Activated T-cell treated with anti-CD3 and anti-CD28 coated beads, Interleukin-2, amount 50 U/mL, for 48 hours (primary cell): Measurements from ENCODE around the gene SMIM1.
A peak's percentile ranks its signal among the peaks of the same experiment; 100 is the strongest.
"Not testable (repeated sequence)": the region's sequence is repeated elsewhere in the genome, so short reads cannot be mapped to it uniquely, and the experiment has no call there.

Source experiments
- DNase-seq, 2 experiments: peaks; one replicate each; pipeline ENCODE4 v3.0.0-alpha.2; 2020

SMIM1 gene

DNA sequence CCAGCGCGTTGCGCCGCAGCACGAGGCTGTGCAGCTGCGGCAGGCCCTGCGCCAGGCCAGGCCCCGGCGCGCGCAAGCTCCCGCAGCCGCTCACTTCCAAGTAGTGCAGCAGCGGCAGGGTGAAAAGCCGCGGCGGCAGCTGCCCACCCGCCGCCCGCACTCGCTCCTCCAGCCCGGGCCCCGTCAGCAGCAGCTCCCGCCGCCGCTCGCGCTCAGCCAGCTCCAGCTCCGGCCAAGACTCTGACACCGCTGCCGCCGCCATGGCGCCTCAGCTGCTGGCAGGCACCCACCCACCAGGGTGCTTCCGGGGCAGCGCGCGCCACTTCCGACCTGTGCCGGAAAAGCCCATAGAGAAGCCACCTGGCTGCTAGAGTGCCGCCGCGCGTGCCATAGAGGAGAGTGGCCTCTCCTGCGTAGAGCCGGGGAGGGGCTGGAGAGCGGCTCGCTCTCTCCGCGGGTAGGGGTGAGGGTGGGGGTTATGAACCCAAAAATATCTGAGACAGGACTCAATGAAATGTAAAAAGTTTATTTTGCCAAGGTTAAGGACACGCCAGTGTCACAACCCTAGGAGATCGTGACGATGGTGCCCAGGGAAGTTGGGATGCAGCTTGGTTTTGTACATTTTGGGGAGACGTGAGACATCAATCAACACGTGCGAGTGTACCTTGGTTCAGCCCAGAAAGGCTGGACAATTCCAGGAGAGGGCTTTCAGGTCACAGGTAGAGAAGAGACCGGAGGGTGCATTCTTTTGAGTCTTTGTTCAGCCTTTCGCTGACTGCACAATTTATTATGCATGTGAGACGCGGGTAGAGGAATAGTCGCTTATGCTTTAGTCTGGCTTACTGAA, 23.9 kb downstream of the SMIM1 start, which contains the start of gene LRRC47:
TSS of gene LRRC47 (minus strand) at position 284 of the 847 bp plus-strand sequence. CDS start at position 262, 22 bp downstream.
- DNase-seq = peak; percentile 95

DNA sequence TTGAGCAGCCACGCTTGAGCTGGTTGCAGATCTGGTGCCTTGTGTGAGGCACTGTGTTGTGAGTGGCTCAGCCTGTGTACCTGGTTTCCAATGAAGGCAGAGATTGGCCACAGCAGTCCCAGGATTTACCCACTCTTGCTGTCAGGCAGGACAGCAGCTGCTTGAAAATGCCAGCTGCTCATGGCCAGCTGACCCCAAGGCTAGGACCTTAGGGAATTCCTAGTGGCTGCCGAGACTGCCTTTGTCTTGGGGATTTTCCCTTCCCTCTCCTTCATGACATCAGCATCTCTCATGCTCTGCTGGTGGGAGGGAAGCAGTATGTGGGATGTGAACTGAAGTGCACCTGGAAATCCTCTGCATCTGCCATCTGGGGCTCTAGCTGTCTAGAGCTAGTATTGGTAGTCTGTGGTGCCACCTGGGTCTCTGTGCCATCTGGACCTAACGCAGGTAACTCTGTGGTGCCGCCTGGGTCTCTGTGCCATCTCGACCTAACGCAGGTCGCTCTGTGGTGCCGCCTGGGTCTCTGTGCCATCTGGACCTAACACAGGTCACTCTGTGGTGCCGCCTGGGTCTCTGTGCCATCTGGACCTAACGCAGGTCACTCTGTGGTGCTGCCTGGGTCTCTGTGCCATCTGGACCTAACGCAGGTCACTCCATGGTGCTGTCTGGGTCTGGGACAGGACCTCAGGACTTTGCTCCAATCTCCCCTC, 27.6 kb downstream of the SMIM1 start:
- no peak for DNase-seq

DNA sequence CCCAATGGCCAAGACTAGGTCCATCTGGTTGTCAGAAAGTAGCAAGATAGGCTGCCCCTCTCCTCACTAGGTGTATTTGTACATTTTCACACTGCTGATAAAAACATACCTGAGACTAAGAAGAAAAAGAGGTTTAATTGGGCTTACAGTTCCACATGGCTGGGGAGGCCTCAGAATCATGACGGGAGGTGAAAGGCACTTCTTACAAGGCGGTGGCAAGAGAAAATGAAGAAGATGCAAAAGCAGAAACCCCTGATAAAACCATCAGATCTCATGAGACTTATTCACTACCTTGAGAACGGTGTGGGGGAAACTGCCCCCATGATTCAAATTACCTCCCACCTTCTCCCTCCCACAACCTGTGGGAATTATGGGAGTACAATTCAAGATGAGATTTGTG, 28.2 kb downstream of the SMIM1 start:
- peak in 1 of 2 experiments; percentile 27 for DNase-seq

DNA sequence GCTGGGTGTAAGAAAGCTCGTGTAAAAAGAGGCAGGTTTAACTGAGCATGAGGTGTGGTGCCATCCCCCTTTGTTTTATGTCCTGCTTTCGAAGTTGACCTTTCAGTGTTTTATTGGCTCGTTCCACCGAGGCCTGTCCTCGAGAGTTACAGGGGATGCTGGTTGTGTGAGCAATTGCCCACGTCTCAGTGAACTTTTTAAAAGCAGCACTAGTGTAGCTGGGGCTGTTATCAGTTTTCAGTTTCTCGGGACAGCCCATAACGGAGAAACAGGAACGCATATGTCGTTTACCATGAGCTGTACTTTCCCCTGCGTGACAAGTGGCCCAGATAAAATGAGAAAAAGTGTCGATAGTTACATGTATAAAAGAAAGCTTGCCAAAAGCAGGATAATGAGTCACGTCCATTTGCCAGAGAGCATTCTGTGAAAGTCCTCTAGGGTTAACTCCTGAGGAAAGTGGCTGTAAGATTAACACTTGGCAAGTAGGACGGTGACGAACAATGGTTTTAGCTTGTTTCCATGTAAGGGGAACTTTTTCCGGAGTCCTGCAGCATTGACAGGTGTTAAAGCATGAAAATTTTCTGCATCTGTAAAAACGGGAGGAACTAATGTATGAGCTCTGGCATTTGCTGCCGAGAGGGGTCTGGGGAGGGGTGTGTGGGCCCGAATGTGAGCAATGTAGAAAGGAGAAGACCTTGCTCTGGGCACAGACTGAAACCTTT, 31.5 kb downstream of the SMIM1 start:
- no peak for DNase-seq

DNA sequence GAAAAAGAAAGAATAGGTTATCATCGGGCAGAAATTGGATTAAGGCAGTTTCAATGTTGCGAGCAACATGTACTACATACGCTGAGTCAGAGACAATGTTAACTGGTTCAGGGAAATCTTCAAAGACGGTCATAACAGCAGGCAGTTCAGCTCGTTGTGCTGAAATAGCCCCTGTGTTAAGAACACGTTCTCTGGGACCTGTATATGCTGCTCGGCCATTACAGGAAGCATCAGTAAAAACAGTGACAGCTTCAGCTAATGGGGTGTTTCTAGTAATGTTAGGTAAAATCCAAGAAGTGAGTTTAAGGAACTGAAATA, 32.0 kb downstream of the SMIM1 start:
- not testable (repeated sequence) for DNase-seq

DNA sequence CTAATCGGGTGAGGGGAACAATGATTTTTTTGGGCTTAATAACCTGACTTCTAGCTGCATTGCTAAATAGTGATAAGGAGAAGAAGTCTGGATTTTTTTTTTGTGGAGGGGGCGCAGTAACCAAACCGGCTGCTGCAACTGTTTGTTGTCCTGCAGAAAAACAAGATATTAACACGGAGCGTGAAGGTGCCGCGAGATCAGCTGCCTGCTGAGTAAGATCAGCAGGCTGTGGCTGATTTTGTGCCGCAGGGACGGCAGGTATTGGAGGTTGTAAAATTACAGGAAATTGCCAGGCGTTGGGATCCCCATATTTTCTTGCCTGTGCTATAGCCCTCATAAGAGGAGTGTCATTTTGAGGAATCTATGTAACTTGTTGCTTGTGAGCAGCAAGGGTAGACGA, 32.5 kb downstream of the SMIM1 start:
- no peak for DNase-seq

DNA sequence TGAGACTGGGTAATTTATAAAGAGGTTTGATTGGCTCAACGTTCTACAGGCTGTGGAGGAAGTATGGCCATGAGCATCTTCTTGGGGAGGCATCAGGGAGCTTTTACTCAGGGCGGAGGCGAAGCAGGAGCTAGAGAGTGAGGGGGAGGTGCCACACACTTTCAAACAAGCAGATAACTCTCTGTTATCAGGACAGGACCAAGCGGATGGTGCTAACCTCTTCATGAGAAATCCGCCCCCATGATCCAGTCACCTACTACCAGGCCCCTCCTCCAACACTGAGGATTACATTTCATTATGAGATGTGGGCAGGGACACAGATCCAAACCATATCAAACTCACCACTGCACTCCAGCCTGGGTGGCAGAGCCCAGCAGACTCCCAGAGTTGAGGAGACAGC, 35.2 kb downstream of the SMIM1 start:
- no peak for DNase-seq

DNA sequence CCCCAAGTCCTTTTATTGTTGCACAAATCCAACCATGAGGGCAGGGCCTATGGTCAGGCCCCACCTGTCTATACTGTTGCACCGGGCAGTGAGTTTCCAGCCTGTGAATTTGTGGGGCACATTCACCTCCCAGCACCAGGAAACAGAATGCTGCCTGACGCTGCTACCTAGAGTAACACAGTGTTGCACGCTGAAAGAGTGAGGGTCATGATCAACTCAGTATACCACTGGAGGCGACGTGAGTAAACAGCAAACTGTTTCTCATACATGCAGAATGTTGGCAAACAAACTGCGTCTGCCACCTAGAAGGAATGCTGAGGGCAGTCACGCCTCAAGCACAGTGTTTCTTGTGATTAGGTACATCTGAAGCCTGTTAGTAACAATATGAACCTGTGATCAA, 37.1 kb downstream of the SMIM1 start:
- no peak for DNase-seq

DNA sequence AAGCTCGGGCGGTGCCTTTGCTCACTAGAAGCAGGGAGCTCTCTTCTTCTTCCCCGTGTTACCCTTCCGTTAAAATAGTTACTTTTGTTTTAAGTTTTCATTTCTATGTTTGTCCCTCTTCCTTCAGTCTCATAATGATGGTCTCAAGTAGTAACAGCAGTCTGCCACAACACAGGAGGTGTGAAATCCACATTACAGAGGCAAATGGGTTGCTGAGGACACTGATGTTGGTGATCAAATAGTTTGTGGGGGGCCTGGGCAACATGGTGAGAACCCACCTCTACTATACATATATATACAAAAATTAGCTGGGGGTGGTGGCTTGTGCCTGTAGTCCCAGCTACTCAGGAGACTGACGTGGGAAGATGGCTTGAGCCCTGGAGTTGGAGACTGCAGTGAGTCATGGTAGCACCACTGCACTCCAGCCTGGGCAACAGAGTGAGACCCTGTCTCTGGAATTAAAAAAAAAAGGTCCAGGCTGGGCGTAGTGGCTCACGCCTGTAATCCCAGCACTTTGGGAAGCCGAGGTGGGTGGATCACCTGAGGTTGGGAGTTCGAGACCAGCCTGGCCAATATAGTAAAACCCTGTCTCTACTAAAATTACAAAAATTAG, 37.7 kb downstream of the SMIM1 start:
- DNase-seq = not testable (repeated sequence)

DNA sequence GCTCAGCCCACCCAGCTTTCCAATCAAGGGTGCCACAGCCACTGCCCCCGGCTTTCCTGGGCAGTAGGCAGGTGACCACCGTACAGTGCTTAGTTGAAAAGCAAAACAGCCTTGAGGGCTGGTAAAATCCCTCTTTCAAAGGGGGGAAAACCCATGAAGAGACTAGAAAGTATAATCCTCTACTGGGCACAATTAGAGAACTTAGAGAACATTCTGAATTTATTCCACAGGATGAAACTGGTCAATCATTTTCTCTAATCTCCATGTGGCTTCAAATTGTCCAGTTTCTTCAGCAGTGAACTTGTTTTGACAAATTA, 39.0 kb downstream of the SMIM1 start:
- no peak for DNase-seq

DNA sequence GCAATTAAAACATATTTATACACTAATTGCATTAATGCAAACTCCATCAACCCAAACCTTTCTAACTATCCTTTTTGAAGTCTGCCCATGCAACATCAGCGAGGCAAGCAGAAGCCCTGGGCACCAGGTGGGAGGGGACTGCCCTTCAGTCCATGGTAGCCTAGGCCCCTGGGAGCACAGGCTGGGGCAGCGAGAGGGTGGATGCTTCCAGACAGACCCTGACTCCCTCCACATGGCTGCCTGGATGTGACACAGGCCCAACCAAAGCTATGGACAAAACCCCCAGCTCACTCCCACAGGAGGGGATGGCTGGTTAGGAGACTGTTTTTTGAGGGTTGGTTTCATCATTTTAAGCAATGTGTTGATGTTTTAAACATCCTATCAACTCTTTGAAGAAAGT, 41.5 kb downstream of the SMIM1 start:
- no peak for DNase-seq

DNA sequence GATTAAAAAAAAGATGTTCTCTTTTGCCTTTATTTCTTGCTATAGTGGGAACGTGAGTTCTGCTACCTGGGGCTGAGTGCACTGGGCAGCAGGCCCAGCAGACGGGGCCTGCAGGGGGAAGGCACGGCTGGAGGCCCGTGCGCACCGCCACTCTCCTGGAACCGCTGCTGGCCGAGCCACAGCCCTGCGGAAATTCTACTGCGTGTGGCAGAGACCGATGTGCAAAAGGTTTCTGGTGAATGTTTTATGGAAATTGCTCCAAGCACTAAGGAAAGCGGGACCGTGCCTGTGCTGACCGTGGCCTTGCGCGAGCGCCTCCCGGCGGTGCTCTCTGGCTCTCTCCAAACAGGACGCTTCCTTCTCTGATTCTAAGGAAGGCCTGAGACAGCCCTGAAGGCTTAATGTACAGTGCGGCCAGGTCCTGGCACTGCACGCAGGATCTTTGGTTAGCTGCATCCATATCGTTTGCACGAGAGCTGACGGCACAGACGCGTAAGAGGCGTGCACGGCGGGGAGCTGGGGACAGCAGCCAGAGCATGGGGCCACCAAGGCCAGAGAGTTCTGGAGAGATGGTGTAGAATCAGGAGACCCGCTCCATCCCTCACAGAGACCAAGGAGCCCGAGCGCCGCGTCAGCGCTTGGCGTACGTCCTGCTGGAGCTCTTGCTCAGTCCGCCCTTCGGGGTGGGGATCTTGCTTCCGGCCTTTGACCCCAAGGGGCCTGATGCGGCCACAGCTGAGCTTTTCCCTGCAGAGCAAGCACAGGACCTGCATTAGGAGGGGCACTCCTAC, 42.4 kb downstream of the SMIM1 start:
- no peak for DNase-seq

DNA sequence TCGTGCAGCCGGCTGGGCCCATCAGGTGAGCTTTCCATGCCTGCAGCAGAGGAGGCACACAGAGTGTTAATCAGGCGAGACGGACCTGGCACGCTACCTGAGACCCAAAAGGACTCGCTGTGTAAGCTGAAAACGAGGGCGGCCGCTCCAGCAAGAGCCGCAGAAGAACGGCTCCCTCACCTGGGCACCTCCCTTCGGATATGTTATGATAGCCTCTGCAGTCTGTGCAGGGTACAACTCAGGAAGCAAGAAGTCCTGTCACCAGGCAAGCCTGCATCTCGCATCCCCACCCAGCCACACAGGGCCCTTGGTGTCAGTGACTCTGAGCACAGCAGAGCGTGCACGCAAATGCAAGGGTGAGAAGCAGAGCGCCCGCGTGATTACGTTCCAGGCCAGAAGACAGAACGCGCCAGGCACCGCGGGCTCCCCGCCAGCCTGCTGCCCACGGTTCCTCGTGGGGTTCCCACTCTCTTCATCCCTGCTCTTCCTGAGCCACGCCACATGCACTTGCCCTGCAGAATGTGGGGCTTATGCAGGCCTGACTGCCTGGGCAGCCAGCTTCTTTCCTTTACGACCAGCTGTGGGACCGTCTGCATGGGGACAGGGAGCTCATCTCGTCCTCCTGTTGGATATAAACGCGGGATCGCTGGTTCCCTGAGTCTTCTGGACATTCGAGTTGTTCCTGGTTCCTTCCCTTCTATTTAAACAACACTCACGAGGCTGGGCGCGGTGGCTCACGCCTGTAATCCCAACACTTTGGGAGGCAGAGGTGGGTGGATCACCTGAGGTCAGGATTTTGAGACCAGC, 44.0 kb downstream of the SMIM1 start:
- no peak for DNase-seq

DNA sequence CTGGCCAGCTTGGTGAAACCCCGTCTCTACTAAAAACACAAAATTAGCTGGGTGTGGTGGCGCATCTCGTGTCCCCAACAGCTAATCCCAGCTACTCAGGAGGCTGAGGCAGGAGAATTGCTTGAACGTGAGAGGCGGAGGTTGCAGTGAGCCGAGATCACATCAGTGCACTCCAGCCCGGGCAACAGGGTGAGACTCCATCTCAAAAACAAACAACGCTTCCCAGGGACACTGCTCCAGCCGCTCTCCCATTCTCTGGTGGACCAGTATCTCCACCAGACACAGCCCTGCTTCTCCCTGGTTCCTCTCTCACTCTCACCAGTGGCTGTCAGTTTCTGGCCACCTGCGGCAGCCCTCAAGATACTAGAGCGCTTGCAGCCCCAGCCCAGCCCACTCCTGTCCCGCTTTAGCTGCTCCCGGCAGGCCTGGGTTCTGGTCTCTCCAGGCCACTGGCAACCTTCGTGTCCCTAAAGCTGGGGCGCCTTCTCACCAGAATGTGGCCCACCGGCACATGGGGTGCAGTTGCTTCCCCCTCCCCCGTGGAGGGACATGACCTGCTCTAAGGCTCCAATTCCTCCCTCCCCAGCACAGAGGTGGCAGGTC, 44.7 kb downstream of the SMIM1 start:
- DNase-seq = no peak

DNA sequence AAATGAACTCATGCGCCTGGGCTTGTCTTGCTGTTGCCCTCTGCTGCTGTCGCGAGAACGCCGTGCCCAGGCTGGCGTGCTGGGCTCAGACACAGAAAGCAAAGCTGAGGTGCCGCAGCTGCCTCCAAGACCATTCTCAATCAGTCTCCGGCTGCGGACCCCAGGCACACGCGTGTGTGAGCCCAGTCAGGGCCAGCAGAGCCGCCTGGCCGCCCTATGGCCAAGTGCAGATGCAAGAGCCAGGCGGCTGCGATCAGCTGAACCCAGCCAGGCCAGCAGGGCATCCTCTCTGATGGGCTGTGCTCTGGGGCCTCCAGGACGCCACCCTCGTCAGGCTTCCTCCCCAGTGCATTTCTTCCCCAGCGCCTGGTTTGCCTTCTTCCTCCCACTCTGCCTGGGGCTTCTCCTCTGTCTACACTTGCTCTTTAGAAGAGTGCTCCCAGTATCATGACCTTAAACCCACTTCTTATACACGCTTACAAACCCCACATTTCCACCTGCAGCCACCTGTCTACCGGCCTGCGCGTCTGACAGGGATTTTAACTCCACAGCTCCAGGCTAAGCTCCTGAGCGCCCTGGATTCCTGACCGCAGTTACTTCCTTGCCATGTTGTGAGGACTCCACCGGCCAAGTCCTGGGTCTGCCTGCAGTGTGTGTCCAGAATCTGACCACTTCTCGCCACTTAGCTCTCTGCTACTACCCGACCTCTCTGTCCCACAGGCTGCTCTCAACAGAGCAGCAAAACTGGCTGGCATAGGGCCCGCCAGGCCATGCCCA, 45.5 kb downstream of the SMIM1 start:
- DNase-seq = no peak

DNA sequence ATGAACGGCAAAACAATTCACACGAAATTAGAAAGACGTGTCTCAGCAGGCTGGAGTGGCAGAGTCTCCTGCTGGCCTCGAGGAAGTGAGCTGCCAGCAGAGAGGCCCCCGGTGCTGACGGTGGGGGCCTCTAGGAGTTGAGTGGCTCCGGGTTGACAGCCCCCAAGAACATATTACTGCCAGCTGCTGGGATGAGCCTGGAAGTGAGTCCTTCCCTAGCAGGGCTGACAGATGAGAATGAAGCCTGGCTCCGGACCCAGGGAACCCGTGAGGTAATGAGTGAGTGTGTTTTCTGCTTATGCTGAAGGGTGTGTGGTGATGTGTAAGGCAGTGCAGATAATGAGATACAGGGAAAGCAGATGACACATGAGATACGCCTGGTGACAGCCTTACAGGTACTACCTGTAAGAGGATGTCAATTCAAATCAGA, 47.2 kb downstream of the SMIM1 start:
- no peak for DNase-seq

DNA sequence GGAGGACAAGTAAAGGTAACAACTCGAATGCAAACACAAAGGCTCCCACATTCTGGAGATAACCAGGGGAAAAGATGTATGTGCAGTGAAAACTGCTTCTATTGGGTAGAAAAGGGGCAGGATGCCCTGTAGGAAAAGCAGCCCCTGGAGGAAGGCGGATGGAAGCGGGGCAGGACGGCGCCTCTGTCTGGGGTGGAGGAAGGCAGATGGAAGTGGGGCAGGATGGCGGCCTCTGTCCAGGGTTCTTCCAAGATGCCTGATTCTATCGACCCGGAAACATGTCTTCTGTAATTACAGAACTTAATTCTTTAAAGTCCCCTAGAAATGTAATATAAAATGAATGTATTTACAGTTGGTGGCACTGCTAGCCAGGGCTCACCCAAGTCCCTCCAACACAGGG, 47.8 kb downstream of the SMIM1 start:
- no peak for DNase-seq

DNA sequence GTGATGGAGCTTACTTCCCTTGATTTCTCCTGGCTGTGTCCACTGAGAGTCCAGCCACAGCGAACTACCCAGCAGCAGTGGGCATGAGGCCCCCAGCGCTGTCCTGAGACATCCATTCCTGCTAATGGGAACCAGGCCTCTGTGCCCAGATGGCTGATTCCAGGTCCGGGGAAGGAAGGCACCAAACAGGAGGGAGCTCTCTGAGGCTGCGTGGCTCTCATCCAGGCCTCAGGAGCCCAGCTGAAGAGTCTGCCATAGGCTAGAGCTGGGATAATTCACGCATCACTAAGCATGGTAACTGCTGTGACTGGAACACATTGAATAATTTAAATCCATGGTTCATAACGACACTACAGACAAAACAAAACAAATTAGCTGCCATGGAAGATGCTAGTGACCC, 48.5 kb downstream of the SMIM1 start:
- DNase-seq = no peak

DNA sequence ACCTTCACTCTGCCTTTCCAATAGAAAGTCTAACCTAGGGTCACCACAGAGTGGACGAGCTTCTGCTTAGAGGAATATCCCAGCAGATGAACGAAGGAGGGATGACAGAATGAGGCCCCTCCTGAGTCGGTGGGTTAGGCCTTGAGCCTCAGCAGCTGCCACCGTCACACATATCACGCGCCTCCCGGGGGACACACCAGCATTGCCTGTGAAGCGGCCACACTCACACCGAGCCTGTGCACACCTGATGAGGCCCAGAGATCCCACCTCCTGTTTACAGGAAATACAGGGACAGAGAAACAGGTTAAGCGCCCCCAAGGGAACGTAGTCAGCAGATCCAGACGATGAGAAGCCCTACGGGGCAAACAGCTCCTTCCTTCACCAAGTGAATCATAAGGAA, 48.9 kb downstream of the SMIM1 start:
- no peak for DNase-seq

DNA sequence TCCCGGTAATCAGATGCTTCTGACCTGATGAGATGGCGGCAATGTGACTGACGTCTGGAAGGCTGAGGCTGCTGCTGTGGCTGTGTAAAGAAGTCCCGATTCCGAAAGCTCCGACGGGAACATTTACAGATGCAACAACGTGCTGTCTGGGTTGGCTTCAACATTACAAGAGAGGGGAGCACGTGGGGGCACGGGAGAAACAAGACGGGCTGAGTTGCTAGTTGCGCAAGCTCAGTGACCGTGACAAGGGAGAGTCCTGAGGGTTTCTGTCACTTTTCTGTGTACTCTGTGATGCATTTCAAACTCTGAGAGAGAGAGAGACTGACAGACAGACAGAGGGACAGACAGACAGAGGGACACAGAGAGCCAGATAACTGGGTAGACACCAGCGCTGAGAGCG, 49.4 kb downstream of the SMIM1 start:
- no peak for DNase-seq

DNA sequence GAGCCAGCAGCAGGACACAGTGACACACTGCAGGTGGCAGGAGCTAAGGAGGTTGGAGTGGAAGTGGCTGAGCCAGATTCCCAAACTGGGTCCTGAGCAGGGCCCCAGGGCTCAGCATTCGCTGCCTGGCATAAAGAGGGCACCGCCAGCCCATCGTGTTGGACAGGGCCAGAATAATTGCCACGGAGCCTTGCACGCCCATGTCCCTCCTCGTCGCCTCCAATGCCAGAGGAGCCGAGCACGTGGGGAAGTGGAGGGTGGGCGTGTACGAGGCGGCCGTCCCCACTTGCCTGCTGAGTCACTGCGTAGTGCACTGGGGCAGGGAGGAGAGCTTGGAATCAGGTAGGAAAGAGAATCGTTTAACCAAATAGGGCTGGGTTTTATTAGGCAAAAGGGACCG, 49.9 kb downstream of the SMIM1 start:
- DNase-seq = no peak
